RWPE2 (cell line): ENCODE data around the gene TTLL5.

Experiments
- ATAC-seq: fragments of 200-7000 bp; cut with Tn5 transposase; 3 replicates; pipeline ENCODE4 v1.9.1; 2021; ENCODE audit warnings: low read depth
- DNase-seq: peaks from one replicate; pipeline ENCODE4 v3.0.0-alpha.2; 2020; ENCODE audit warnings: low spot score
- H3K27ac ChIP-seq: fragments of 450-650 bp; 2 replicates; pipeline ENCODE4 v1.5.1; 2017; ENCODE audit warnings: mild to moderate bottlenecking; ENCODE audit not compliant: poor library complexity, severe bottlenecking
- H3K27me3 ChIP-seq: fragments of 250-450 bp; sonication (Bioruptor Pico); 2 replicates; pipeline ENCODE4 v1.5.1; 2021; ENCODE audit warnings: mild to moderate bottlenecking, moderate library complexity; ENCODE audit not compliant: insufficient read depth, poor library complexity, severe bottlenecking
- H3K36me3 ChIP-seq: fragments of 250-450 bp; sonication (Bioruptor Pico); 2 replicates; pipeline ENCODE4 v1.5.1; 2020; ENCODE audit warnings: low read depth, mild to moderate bottlenecking, moderate library complexity
- H3K4me1 ChIP-seq: fragments of 250-450 bp; sonication (Bioruptor Pico); 2 replicates; pipeline ENCODE4 v1.5.1; 2021; ENCODE audit warnings: mild to moderate bottlenecking, moderate library complexity; ENCODE audit not compliant: insufficient read depth, poor library complexity, severe bottlenecking
- H3K4me3 ChIP-seq: fragments of 250-450 bp; sonication (Bioruptor Pico); 2 replicates; pipeline ENCODE4 v1.5.1; 2021; ENCODE audit warnings: mild to moderate bottlenecking, moderate library complexity; ENCODE audit not compliant: severe bottlenecking
- H3K9me3 ChIP-seq: fragments of 250-450 bp; sonication (Bioruptor Pico); 2 replicates; pipeline ENCODE4 v1.5.1; 2021; ENCODE audit warnings: mild to moderate bottlenecking, moderate library complexity; ENCODE audit not compliant: severe bottlenecking
- CTCF ChIP-seq: fragments of 450-650 bp; IDR thresholded peaks from one replicate; pipeline ENCODE4 v1.5.1; 2017; ENCODE audit warnings: mild to moderate bottlenecking, moderate library complexity; ENCODE audit not compliant: poor library complexity, severe bottlenecking

TTLL5 gene

GRCh38 chr14:75711105-75711795 is 50.2 kb downstream of the TTLL5 start:
- Histone ChIP-seq H3K27me3 (no peaks in the 10 kb centered on the region), H3K36me3 (peaks cover 33% of the 10 kb centered on the region), H3K27ac (peak overlapping the region; percentile 68), H3K4me3 (no peak overlapping the region), H3K9me3 (no peaks in the 10 kb centered on the region), H3K4me1 (peaks cover 15% of the 10 kb centered on the region)
- peak; percentile 88 for TF ChIP-seq CTCF
- ATAC-seq (no peak), DNase-seq (no peak)

- no peaks in the 10 kb centered on the region for H3K27me3 ChIP-seq
- H3K27ac ChIP-seq: peak overlapping the region; percentile 68
- no peak overlapping the region for H3K4me3 ChIP-seq
- peaks cover 27% of the 10 kb centered on the region for H3K36me3 ChIP-seq
- peak; percentile 96 for ATAC-seq
- DNase-seq: peak; percentile 90
- no peaks in the 10 kb centered on the region for H3K9me3 ChIP-seq
- peaks cover 15% of the 10 kb centered on the region for H3K4me1 ChIP-seq
- no peak for TF ChIP-seq CTCF
These were observed 50.8 kb downstream of the TTLL5 start for GRCh38 chr14:75711796-75712211.

- Histone ChIP-seq H3K4me1 (peaks cover 15% of the 10 kb centered on the region), H3K27me3 (no peaks in the 10 kb centered on the region), H3K4me3 (no peak overlapping the region), H3K27ac (no peak overlapping the region), H3K36me3 (peaks cover 38% of the 10 kb centered on the region), H3K9me3 (no peaks in the 10 kb centered on the region)
- no peak for TF ChIP-seq CTCF
- DNase-seq (no peak), ATAC-seq (no peak)
These were observed 53.9 kb downstream of the TTLL5 start for GRCh38 chr14:75714991-75715390.

GRCh38 chr14:75715926-75716780 is 55.1 kb downstream of the TTLL5 start:
- Histone ChIP-seq H3K27me3 (no peaks in the 10 kb centered on the region), H3K36me3 (peaks cover 39% of the 10 kb centered on the region), H3K4me3 (no peak overlapping the region), H3K9me3 (no peaks in the 10 kb centered on the region), H3K4me1 (peaks cover 14% of the 10 kb centered on the region), H3K27ac (no peak overlapping the region)
- no peak for TF ChIP-seq CTCF
- ATAC-seq (no peak), DNase-seq (no peak)
